H9 (cell line): ENCODE measurements around the gene TNRC18. TPM values are rescaled to one million over a fixed set of nuclear protein-coding genes. Genes with fewer than 3 reads are reported as not detected.

Experiments
- DNase-seq: peaks from one replicate; pipeline ENCODE4 v3.0.0-alpha.2; 2017
- H2AFZ ChIP-seq: one replicate; pipeline ENCODE4 v1.6.1; 2013; ENCODE audit warnings: mild to moderate bottlenecking, low read length, control low read depth, moderate library complexity
- H2AK5ac ChIP-seq: 2 replicates; pipeline ENCODE4 v1.6.1; 2013; ENCODE audit warnings: low read length, control low read depth, mixed read lengths; ENCODE audit not compliant: insufficient read length
- H2BK120ac ChIP-seq: one replicate; pipeline ENCODE4 v1.6.1; 2013; ENCODE audit warnings: low read depth, mild to moderate bottlenecking, low read length, control low read depth, inconsistent platforms; ENCODE audit not compliant: poor library complexity, severe bottlenecking
- H2BK12ac ChIP-seq: 2 replicates; pipeline ENCODE4 v1.6.1; 2013; ENCODE audit warnings: low read length, control low read depth, mixed read lengths, low read depth; ENCODE audit not compliant: insufficient read length
- H2BK15ac ChIP-seq: 2 replicates; pipeline ENCODE4 v1.6.1; 2013; ENCODE audit warnings: low read depth, low read length, control low read depth
- H2BK20ac ChIP-seq: one replicate; pipeline ENCODE4 v1.6.1; 2013; ENCODE audit warnings: low read depth, mild to moderate bottlenecking, low read length, control low read depth, inconsistent platforms; ENCODE audit not compliant: poor library complexity, severe bottlenecking
- H2BK5ac ChIP-seq: 2 replicates; pipeline ENCODE4 v1.6.1; 2013; ENCODE audit warnings: low read length, control low read depth, mixed read lengths; ENCODE audit not compliant: insufficient read length
- H3K14ac ChIP-seq: 2 replicates; pipeline ENCODE4 v1.6.1; 2013; ENCODE audit warnings: low read length, control low read depth; ENCODE audit not compliant: insufficient read depth
- H3K18ac ChIP-seq: 2 replicates; pipeline ENCODE4 v1.6.1; 2013; ENCODE audit warnings: low read depth, mild to moderate bottlenecking, mixed read lengths, low read length, control low read depth; ENCODE audit not compliant: insufficient read length
- H3K23ac ChIP-seq: 2 replicates; pipeline ENCODE4 v1.6.1; 2013; ENCODE audit warnings: low read length, control low read depth, mixed read lengths, low read depth; ENCODE audit not compliant: insufficient read length
- H3K23me2 ChIP-seq: 2 replicates; pipeline ENCODE4 v1.6.1; 2013; ENCODE audit warnings: low read depth, mild to moderate bottlenecking, mixed read lengths, low read length, control low read depth; ENCODE audit not compliant: insufficient read length, poor library complexity, severe bottlenecking
- H3K27ac ChIP-seq: 2 replicates; pipeline ENCODE4 v1.5.1; 2013; ENCODE audit warnings: low read length, control low read depth, mixed read lengths, low read depth; ENCODE audit not compliant: insufficient read length
- H3K27me3 ChIP-seq: 2 replicates; pipeline ENCODE4 v1.6.1; 2013; ENCODE audit warnings: low read length, control low read depth, inconsistent platforms; ENCODE audit not compliant: insufficient read depth
- H3K4ac ChIP-seq: 2 replicates; pipeline ENCODE4 v1.6.1; 2013; ENCODE audit warnings: low read depth, mild to moderate bottlenecking, control low read depth, inconsistent platforms, low read length, moderate library complexity
- H3K4me1 ChIP-seq: 2 replicates; pipeline ENCODE4 v1.6.1; 2013; ENCODE audit warnings: low read length, control low read depth, inconsistent platforms; ENCODE audit not compliant: insufficient read depth
- H3K4me2 ChIP-seq: 2 replicates; pipeline ENCODE4 v1.6.1; 2013; ENCODE audit warnings: low read length, control low read depth, mixed read lengths; ENCODE audit not compliant: insufficient read length, insufficient read depth
- H3K56ac ChIP-seq: 2 replicates; pipeline ENCODE4 v1.6.1; 2013; ENCODE audit warnings: low read depth, mild to moderate bottlenecking, mixed read lengths, low read length, control low read depth; ENCODE audit not compliant: insufficient read length
- H3K79me1 ChIP-seq: 2 replicates; pipeline ENCODE4 v1.6.1; 2013; ENCODE audit warnings: low read depth, mild to moderate bottlenecking, moderate library complexity, low read length, control low read depth, inconsistent platforms; ENCODE audit not compliant: insufficient read depth, poor library complexity, severe bottlenecking
- H3K79me2 ChIP-seq: 2 replicates; pipeline ENCODE4 v1.6.1; 2013; ENCODE audit warnings: low read length, control low read depth, inconsistent platforms; ENCODE audit not compliant: insufficient read depth
- H3K9ac ChIP-seq: 2 replicates; pipeline ENCODE4 v1.6.1; 2013; ENCODE audit warnings: low read length, control low read depth, mixed read lengths; ENCODE audit not compliant: insufficient read length; ENCODE audit errors: extremely low read depth
- H3K9me3 ChIP-seq: one replicate; pipeline ENCODE4 v1.6.1; 2013; ENCODE audit warnings: low read depth, low read length, inconsistent platforms; ENCODE audit not compliant: control insufficient read depth
- H3T11ph ChIP-seq: one replicate; pipeline ENCODE4 v1.6.1; 2013; ENCODE audit warnings: mild to moderate bottlenecking, low read length, control low read depth, inconsistent platforms
- H4K20me1 ChIP-seq: one replicate; pipeline ENCODE4 v1.6.1; 2013; ENCODE audit not compliant: control insufficient read depth, insufficient read length, insufficient read depth
- H4K5ac ChIP-seq: 2 replicates; pipeline ENCODE4 v1.6.1; 2013; ENCODE audit warnings: low read depth, mild to moderate bottlenecking, mixed read lengths, low read length, control low read depth; ENCODE audit not compliant: insufficient read length
- H4K8ac ChIP-seq: replicated peaks from 2 replicates; pipeline ENCODE4 v1.6.1; 2013; ENCODE audit warnings: low read length, control low read depth, mixed read lengths, low read depth; ENCODE audit not compliant: insufficient read length
- H4K91ac ChIP-seq: 2 replicates; pipeline ENCODE4 v1.6.1; 2013; ENCODE audit warnings: low read depth, mild to moderate bottlenecking, moderate library complexity, mixed read lengths, low read length, control low read depth; ENCODE audit not compliant: insufficient read length
- H3K27ac Mint-ChIP-seq, 3 experiments: 2 replicates in 2 of 3; 3 replicates in 1 of 3; pipeline ENCODE4 v1.8.0; 2020 to 2021; ENCODE audit warnings: mixed read lengths in 3 of 3, mild to moderate bottlenecking in 1 of 3, moderate library complexity in 1 of 3
- H3K27me3 Mint-ChIP-seq: 2 replicates; pipeline ENCODE4 v1.8.0; 2021; ENCODE audit warnings: low read depth, mild to moderate bottlenecking, moderate library complexity, mixed read lengths
- H3K36me3 Mint-ChIP-seq, 3 experiments: 2 replicates in 2 of 3; 3 replicates in 1 of 3; pipeline ENCODE4 v1.8.0; 2020 to 2021; ENCODE audit warnings: low read depth in 3 of 3, mixed read lengths in 3 of 3; ENCODE audit not compliant: insufficient read depth in 1 of 3
- H3K4me1 Mint-ChIP-seq, 2 experiments: 2 replicates each; pipeline ENCODE4 v1.8.0; 2020; ENCODE audit warnings: mixed read lengths in 2 of 2
- H3K4me3 Mint-ChIP-seq, 2 experiments: 2 replicates in 1 of 2; 3 replicates in 1 of 2; pipeline ENCODE4 v1.8.0; 2020 to 2021; ENCODE audit warnings: mild to moderate bottlenecking in 2 of 2, mixed read lengths in 2 of 2, moderate library complexity in 1 of 2
- H3K9me3 Mint-ChIP-seq, 2 experiments: 2 replicates in 1 of 2; 3 replicates in 1 of 2; pipeline ENCODE4 v1.8.0; 2020; ENCODE audit warnings: mild to moderate bottlenecking in 2 of 2, mixed read lengths in 2 of 2, moderate library complexity in 1 of 2
- WGBS: extraction: QIAGEN DNeasy Blood & Tissue Kit; methylation state at CpG from one replicate; pipeline ENCODE4 v1.1.7; 2013; ENCODE audit warnings: missing lambda C conversion rate, low lambda C conversion rate, mixed read lengths; ENCODE audit not compliant: insufficient read length; ENCODE audit errors: extremely low coverage; 5-methylcytosine and 5-hydroxymethylcytosine counted together
- total RNA-seq: library from RNA; stranded (reverse); gene quantifications from 2 replicates; pipeline ENCODE4 v1.2.1, GENCODE V29; 2021
- TF ChIP-seq, protein P1 (sequence below): fragments of 200-600 bp; sonication (generic); conservative IDR thresholded peaks from 3 replicates; pipeline ENCODE4 v1.8.0; 2021; ENCODE audit warnings: antibody characterized with exemption, mild to moderate bottlenecking

The TNRC18 gene
- total RNA-seq, 1 experiment from 2014 or later = 21.2 TPM

DNA sequence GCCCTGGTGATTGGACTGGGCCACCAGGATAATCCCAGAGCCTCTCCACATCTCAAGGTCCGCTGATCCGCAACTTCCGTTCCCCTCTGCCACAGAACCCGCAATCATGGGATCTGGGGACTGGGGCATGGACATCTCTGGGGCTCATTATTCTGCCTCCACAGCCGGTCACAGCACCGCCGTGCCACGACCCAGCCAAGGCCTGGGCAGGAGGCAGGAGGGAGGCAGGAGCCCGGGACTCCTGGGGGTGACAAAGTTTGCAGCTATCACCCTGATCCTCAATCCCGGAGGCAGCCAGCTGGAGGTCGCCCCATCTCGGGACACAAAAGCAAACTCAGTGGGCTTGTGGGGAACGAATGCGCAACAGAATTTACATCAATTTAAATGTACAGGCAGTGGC, 42.9 kb upstream of the TNRC18 start:
- H2BK5ac ChIP-seq = no peak overlapping the region
- TF ChIP-seq, protein P1, sequence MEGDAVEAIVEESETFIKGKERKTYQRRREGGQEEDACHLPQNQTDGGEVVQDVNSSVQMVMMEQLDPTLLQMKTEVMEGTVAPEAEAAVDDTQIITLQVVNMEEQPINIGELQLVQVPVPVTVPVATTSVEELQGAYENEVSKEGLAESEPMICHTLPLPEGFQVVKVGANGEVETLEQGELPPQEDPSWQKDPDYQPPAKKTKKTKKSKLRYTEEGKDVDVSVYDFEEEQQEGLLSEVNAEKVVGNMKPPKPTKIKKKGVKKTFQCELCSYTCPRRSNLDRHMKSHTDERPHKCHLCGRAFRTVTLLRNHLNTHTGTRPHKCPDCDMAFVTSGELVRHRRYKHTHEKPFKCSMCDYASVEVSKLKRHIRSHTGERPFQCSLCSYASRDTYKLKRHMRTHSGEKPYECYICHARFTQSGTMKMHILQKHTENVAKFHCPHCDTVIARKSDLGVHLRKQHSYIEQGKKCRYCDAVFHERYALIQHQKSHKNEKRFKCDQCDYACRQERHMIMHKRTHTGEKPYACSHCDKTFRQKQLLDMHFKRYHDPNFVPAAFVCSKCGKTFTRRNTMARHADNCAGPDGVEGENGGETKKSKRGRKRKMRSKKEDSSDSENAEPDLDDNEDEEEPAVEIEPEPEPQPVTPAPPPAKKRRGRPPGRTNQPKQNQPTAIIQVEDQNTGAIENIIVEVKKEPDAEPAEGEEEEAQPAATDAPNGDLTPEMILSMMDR = no peak
- no peaks in the 10 kb centered on the region for H3K23me2 ChIP-seq
- no peak overlapping the region for H2AK5ac ChIP-seq
- H2BK120ac ChIP-seq = no peak overlapping the region
- H2BK12ac ChIP-seq = no peak overlapping the region
- no peak overlapping the region for H3K23ac ChIP-seq
- peak overlapping the region in 1 of 2 experiments; percentile 14; a peak in 1 of 5 replicates for H3K4me3 Mint-ChIP-seq
- H3K4ac ChIP-seq = no peak overlapping the region
- H3K79me2 ChIP-seq = no peaks in the 10 kb centered on the region
- no peaks in the 10 kb centered on the region for H3K9me3 ChIP-seq
- no peak overlapping the region for H2BK20ac ChIP-seq
- H3K56ac ChIP-seq = no peak overlapping the region
- H3K4me2 ChIP-seq = no peak overlapping the region
- H2BK15ac ChIP-seq = no peak overlapping the region
- H2AFZ ChIP-seq = no peak overlapping the region
- no peaks in the 10 kb centered on the region for H3K79me1 ChIP-seq
- H3K4me1 Mint-ChIP-seq = 0 out of 4 replicates have a peak, but pooled peaks cover 0 to 7% of the 10 kb centered on the region in 2 experiments
- no peak overlapping the region for H3K27ac ChIP-seq
- H4K8ac ChIP-seq = no peak overlapping the region
- no peak overlapping the region for H3K9ac ChIP-seq
- H3K36me3 Mint-ChIP-seq = peaks cover 0 to 2% (median 0%) of the 10 kb centered on the region in 3 experiments; a peak in 3 of 7 replicates
- no peak overlapping the region for H3K18ac ChIP-seq
- no peaks in the 10 kb centered on the region for H3K9me3 Mint-ChIP-seq
- no peaks in the 10 kb centered on the region for H4K20me1 ChIP-seq
- H3K27me3 ChIP-seq = no peaks in the 10 kb centered on the region
- H3K4me1 ChIP-seq = no peaks in the 10 kb centered on the region
- no peak overlapping the region for H4K5ac ChIP-seq
- H4K91ac ChIP-seq = no peak overlapping the region
- peak overlapping the region; percentile 14 to 74 (median 41); a peak in 4 of 7 replicates for H3K27ac Mint-ChIP-seq
- no peak for DNase-seq
- no peak overlapping the region; the same call in 1 of the 2 replicates for H3K14ac ChIP-seq
- H3T11ph ChIP-seq = no peak overlapping the region
- H3K27me3 Mint-ChIP-seq = no peaks in the 10 kb centered on the region
- no CpG with 5 or more reads among the region's 14 CpGs for WGBS
